HepG2 (cell line): Measurements from ENCODE around the gene GYPC. TPM values are rescaled to one million over a fixed set of nuclear protein-coding genes. Genes with fewer than 3 reads are reported as not detected.
"Not testable (repeated sequence)": the region's sequence is repeated elsewhere in the genome, so short reads cannot be mapped to it uniquely, and the experiment has no call there.

Source experiments
- ATAC-seq: fragments of 200-7000 bp; cut with Tn5 transposase; 3 replicates; pipeline ENCODE4 v1.9.1; 2020; ENCODE audit warnings: mild to moderate bottlenecking, moderate library complexity
- BruUV-seq: library from RNA; stranded (reverse); fragments of 400-500 nt; replicated peaks from 2 replicates; lab custom pipeline; 2021; lab: Mats Ljungman, UMichigan
- CTCF ChIA-PET: fragments of 300-600 bp; formaldehyde crosslinking; extraction: SDS; loops from one replicate; lab custom pipeline; 2021; ENCODE audit warnings: low total read pairs, inconsistent platforms, low intra/inter-chr PET ratio; lab: Yijun Ruan, JAX
- POLR2A ChIA-PET: fragments of 350-600 bp; sonication (Branson Sonifier 250); formaldehyde crosslinking; loops from one replicate; lab custom pipeline; 2020; ENCODE audit warnings: antibody characterized with exemption, inconsistent platforms; lab: Yijun Ruan, JAX
- DNase-seq: peaks from one replicate; pipeline ENCODE4 v3.0.0-alpha.2; 2015; ENCODE audit warnings: low spot score
- FAIRE-seq: peaks from 3 replicates; lab custom pipeline; 2011; peaks lifted over from hg19 to GRCh38; lab: Jason Lieb, UNC
- H2AFZ ChIP-seq: one replicate; pipeline ENCODE4 v1.6.1; 2011; ENCODE audit warnings: low read length, inconsistent platforms
- H3K27ac ChIP-seq: fragments of 300-600 bp; 3 replicates; pipeline ENCODE4 v1.8.0; 2011; ENCODE audit warnings: mixed run types, mild to moderate bottlenecking, mixed read lengths, low read length, inconsistent platforms; ENCODE audit not compliant: insufficient read depth; ENCODE audit errors: extremely low read length
- H3K27me3 ChIP-seq, 2 experiments: fragments of 200-600 bp in 1 of 2; 2 replicates in 1 of 2; 3 replicates in 1 of 2; pipeline versions ENCODE4 v1.6.0 to v1.8.0; 2011; ENCODE audit warnings: low read length in 2 of 2, mild to moderate bottlenecking in 2 of 2, moderate library complexity in 2 of 2, inconsistent platforms in 1 of 2; ENCODE audit not compliant: insufficient read depth in 2 of 2, control insufficient read depth in 1 of 2
- H3K36me3 ChIP-seq, 2 experiments: fragments of 200-600 bp in 1 of 2; replicated peaks in 1 of 2; 2 replicates in 1 of 2; 3 replicates in 1 of 2; pipeline versions ENCODE4 v1.5.1 to v1.8.0; 2011; ENCODE audit warnings: low read length in 2 of 2, inconsistent platforms in 1 of 2; ENCODE audit not compliant: insufficient read depth in 2 of 2, control insufficient read depth in 1 of 2
- H3K4me1 ChIP-seq: 2 replicates; pipeline ENCODE4 v1.5.1; 2012; ENCODE audit warnings: low read length, inconsistent platforms; ENCODE audit not compliant: insufficient read depth
- H3K4me2 ChIP-seq: 2 replicates; pipeline ENCODE4 v1.6.0; 2011; ENCODE audit warnings: low read depth, low read length, inconsistent platforms
- H3K4me3 ChIP-seq, 3 experiments: fragments of 200-600 bp in 1 of 3; sonication (generic), shearing (Covaris generic) in 1 of 3; replicated peaks in 1 of 3; 2 replicates each; pipeline ENCODE4 v1.5.1; 2011 to 2016; ENCODE audit warnings: low read length in 3 of 3, inconsistent platforms in 2 of 3, low read depth in 2 of 3, mild to moderate bottlenecking in 2 of 3, control low read depth in 1 of 3, mixed read lengths in 1 of 3; ENCODE audit not compliant: insufficient read depth in 1 of 3
- H3K79me2 ChIP-seq: one replicate; pipeline ENCODE4 v1.6.1; 2011; ENCODE audit warnings: low read length, inconsistent platforms; ENCODE audit not compliant: insufficient read depth
- H3K9ac ChIP-seq: 2 replicates; pipeline ENCODE4 v1.6.0; 2011; ENCODE audit warnings: mild to moderate bottlenecking, low read depth, low read length, inconsistent platforms; ENCODE audit not compliant: insufficient read depth
- H3K9me3 ChIP-seq: 2 replicates; pipeline ENCODE4 v1.5.1; 2012; ENCODE audit warnings: mild to moderate bottlenecking, low read length
- H4K20me1 ChIP-seq: 2 replicates; pipeline ENCODE4 v1.6.0; 2011; ENCODE audit warnings: inconsistent platforms, mild to moderate bottlenecking, low read length, moderate library complexity; ENCODE audit not compliant: insufficient read depth
- FOXM1 ChIP-seq: sonication (generic); formaldehyde crosslinking; IDR thresholded peaks from 2 replicates; pipeline ENCODE4 v1.5.0; 2020; ENCODE audit warnings: missing genetic modification reagents
- GATAD2A ChIP-seq: IDR thresholded peaks from 2 replicates; pipeline ENCODE4 v1.6.1; 2016
- KDM1A ChIP-seq: IDR thresholded peaks from 2 replicates; pipeline ENCODE4 v1.6.1; 2016; ENCODE audit warnings: missing compliant biosample characterization
- MAFK ChIP-seq, 2 experiments: IDR thresholded peaks in 1 of 2; conservative IDR thresholded peaks in 1 of 2; 2 replicates each; pipeline ENCODE4 v1.6.1; 2011; ENCODE audit warnings: improper control_type of control experiment in 2 of 2, low read length in 2 of 2
- MYNN ChIP-seq: sonication (generic); formaldehyde crosslinking; IDR thresholded peaks from 2 replicates; pipeline ENCODE4 v1.4.0; 2020; ENCODE audit warnings: mild to moderate bottlenecking, low read depth, missing genetic modification reagents
- NFATC3 ChIP-seq: sonication (generic); formaldehyde crosslinking; IDR thresholded peaks from 2 replicates; pipeline ENCODE4 v1.5.1; 2020; ENCODE audit warnings: mild to moderate bottlenecking, missing genetic modification reagents
- RBAK ChIP-seq: sonication (generic); formaldehyde crosslinking; IDR thresholded peaks from 2 replicates; pipeline ENCODE4 v1.5.1; 2020; ENCODE audit warnings: mild to moderate bottlenecking, missing genetic modification reagents
- ZC3H4 ChIP-seq: sonication (generic); formaldehyde crosslinking; IDR thresholded peaks from 2 replicates; pipeline ENCODE4 v1.4.0; 2020; ENCODE audit warnings: missing genetic modification reagents, borderline replicate concordance
- ZEB1 ChIP-seq: IDR thresholded peaks from 2 replicates; pipeline ENCODE4 v1.6.1; 2012; ENCODE audit warnings: mild to moderate bottlenecking, low read depth, inconsistent platforms; ENCODE audit not compliant: insufficient replicate concordance
- ZKSCAN5 ChIP-seq: sonication (generic); formaldehyde crosslinking; IDR thresholded peaks from 2 replicates; pipeline ENCODE4 v1.5.1; 2020; ENCODE audit warnings: mild to moderate bottlenecking, missing genetic modification reagents
- ZNF33A ChIP-seq: sonication (generic); formaldehyde crosslinking; IDR thresholded peaks from 2 replicates; pipeline ENCODE4 v1.5.1; 2020; ENCODE audit warnings: missing genetic modification reagents, mild to moderate bottlenecking, moderate library complexity, borderline replicate concordance
- ZNF362 ChIP-seq: sonication (generic); formaldehyde crosslinking; IDR thresholded peaks from 2 replicates; pipeline ENCODE4 v1.4.0; 2020; ENCODE audit warnings: missing genetic modification reagents, mild to moderate bottlenecking, borderline replicate concordance
- ZNF562 ChIP-seq: sonication (generic); formaldehyde crosslinking; IDR thresholded peaks from 2 replicates; pipeline ENCODE4 v1.8.0; 2022; ENCODE audit warnings: missing genetic modification reagents, borderline replicate concordance
- ZNF569 ChIP-seq: sonication (generic); formaldehyde crosslinking; IDR thresholded peaks from 2 replicates; pipeline ENCODE4 v1.5.0; 2020; ENCODE audit warnings: mild to moderate bottlenecking, missing genetic modification reagents, moderate library complexity, borderline replicate concordance
- ZNF629 ChIP-seq: sonication (generic); formaldehyde crosslinking; conservative IDR thresholded peaks from 2 replicates; pipeline ENCODE4 v1.5.0; 2020; ENCODE audit warnings: missing genetic modification reagents
- ZNF761 ChIP-seq: sonication (generic); formaldehyde crosslinking; conservative IDR thresholded peaks from 2 replicates; pipeline ENCODE4 v1.4.0; 2020; ENCODE audit warnings: mild to moderate bottlenecking, missing genetic modification reagents
- WGBS: methylation state at CpG from one replicate; pipeline ENCODE4 v1.1.6; 2017; ENCODE audit warnings: low lambda C conversion rate; 5-methylcytosine and 5-hydroxymethylcytosine counted together
- in situ Hi-C: cut with HindIII; loops from 2 replicates; pipeline ENCODE4 v1.10.0; 2017; ENCODE audit warnings: low pct_unique_long_range_greater_than_20kb; ENCODE audit not compliant: extremely low pct_ligation_motif_present
- intact Hi-C: fragments of 100-400 bp; cut with micrococcal nuclease; formaldehyde crosslinking; loops from one replicate; pipeline ENCODE4 v1.10.0; 2022; ENCODE audit not compliant: unreplicated experiment
- polyA plus RNA-seq, 8 experiments: library from polyadenylated mRNA; depleted of rRNA in 3 of 8; stranded (reverse) in 7 of 8; unstranded in 1 of 8; fragments of >200 nt; fragmentation: Illumina TruSeq in 4 of 8; extraction: Trizol in 4 of 8; gene quantifications; 2 replicates each; pipeline versions ENCODE4 v1.2.1 to v1.2.3, GENCODE V29; 2011 to 2016; ENCODE audit warnings: low read depth in 4 of 8, missing spikeins in 1 of 8, mixed read lengths in 1 of 8; ENCODE audit not compliant: insufficient read depth in 1 of 8
- total RNA-seq, 5 experiments: library from RNA; depleted of rRNA; stranded (reverse); fragments of >200 nt; fragmentation: Illumina TruSeq; extraction: Trizol; gene quantifications; 2 replicates each; pipeline ENCODE4 v1.2.3, GENCODE V29; 2016; ENCODE audit warnings: low read depth in 1 of 5
- TF ChIP-seq, protein P1 (sequence below): sonication (generic); formaldehyde crosslinking; IDR thresholded peaks from 2 replicates; pipeline ENCODE4 v1.4.0; 2020; ENCODE audit warnings: missing genetic modification reagents

The GYPC gene
- total and polyA plus RNA-seq, 2 of the 13 experiments (the other 11 are each of a cell fraction or from before 2014, with no cell fraction given) = not detected

- H3K27ac ChIP-seq, ATAC-seq, POLR2A ChIA-PET, BruUV-seq, CTCF ChIA-PET, H3K79me2 ChIP-seq, H3K9ac ChIP-seq, FAIRE-seq, H3K9me3 ChIP-seq, H4K20me1 ChIP-seq, DNase-seq, H3K4me2 ChIP-seq, intact Hi-C loops, H3K36me3 ChIP-seq, H3K4me3 ChIP-seq, H2AFZ ChIP-seq, H3K4me1 ChIP-seq: not testable (repeated sequence)
- 19% methylated on average over 9 of the region's 9 CpGs for WGBS
- peaks cover 2 to 18% of the 10 kb centered on the region in 2 experiments; a peak in 2 of 5 replicates for H3K27me3 ChIP-seq
- in situ Hi-C loops = loop anchor here (25.0 kb wide), 1 partner anchor 404 kb away; no protein-coding TSS in a partner anchor
Measured at GRCh38 chr2:126641294-126641693, 14.7 kb upstream of the GYPC start.

DNA sequence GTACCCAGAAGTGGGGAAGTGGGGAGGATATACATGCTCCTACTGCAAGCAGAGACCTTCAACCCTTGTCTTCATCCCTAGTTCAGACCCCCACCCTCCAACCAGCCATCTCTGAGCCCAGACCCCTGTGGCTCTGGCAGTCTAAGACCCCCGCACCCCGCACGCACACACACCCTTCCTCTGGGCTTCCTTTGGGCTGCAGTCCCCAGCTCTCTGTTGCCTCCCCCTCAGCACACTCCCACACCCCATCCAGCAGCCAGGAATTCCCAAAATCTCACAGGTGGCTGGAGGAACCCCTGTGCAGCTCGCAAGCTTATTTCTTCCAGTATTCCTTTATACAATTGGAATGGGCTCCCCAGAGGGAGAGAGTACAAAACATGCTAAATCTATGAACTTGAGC is 13.9 kb upstream of the GYPC start:
- no peaks in the 10 kb centered on the region for H3K36me3 ChIP-seq
- no peak for TF ChIP-seq ZKSCAN5 (CRISPR knock-in tag)
- TF ChIP-seq MYNN (CRISPR knock-in tag) = no peak
- TF ChIP-seq ZEB1 = no peak
- TF ChIP-seq FOXM1 = no peak
- TF ChIP-seq RBAK = no peak
- no peak for TF ChIP-seq ZNF629 (CRISPR knock-in tag)
- TF ChIP-seq ZNF362 (CRISPR knock-in tag) = no peak
- TF ChIP-seq ZNF33A (CRISPR knock-in tag) = no peak
- no peak for TF ChIP-seq KDM1A (CRISPR knock-in tag)
- TF ChIP-seq ZNF569 (CRISPR knock-in tag) = no peak
- TF ChIP-seq, protein P1, sequence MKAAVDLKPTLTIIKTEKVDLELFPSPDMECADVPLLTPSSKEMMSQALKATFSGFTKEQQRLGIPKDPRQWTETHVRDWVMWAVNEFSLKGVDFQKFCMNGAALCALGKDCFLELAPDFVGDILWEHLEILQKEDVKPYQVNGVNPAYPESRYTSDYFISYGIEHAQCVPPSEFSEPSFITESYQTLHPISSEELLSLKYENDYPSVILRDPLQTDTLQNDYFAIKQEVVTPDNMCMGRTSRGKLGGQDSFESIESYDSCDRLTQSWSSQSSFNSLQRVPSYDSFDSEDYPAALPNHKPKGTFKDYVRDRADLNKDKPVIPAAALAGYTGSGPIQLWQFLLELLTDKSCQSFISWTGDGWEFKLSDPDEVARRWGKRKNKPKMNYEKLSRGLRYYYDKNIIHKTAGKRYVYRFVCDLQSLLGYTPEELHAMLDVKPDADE (CRISPR knock-in tag) = no peak
- no peak for TF ChIP-seq MAFK (conservative IDR thresholded peaks at IDR 0.05 in 1 of 2, IDR thresholded peaks at IDR 0.05 in 1 of 2; ENCODE audit: low read length in 2 of 2)
- TF ChIP-seq NFATC3 (CRISPR knock-in tag) = no peak
- no peak for TF ChIP-seq GATAD2A
- no peak for TF ChIP-seq ZNF761 (CRISPR knock-in tag)
- no peak for TF ChIP-seq ZNF562 (CRISPR knock-in tag)
- TF ChIP-seq ZC3H4 (CRISPR knock-in tag) = no peak

More for the DNA sequence above, 13.9 kb upstream of the GYPC start:
- no peaks in the 10 kb centered on the region for H3K4me1 ChIP-seq
- no peak overlapping the region for H3K4me3 ChIP-seq
- H3K27ac ChIP-seq = no peak overlapping the region
- H3K27me3 ChIP-seq = peaks cover 2 to 18% of the 10 kb centered on the region in 2 experiments; a peak in 2 of 5 replicates
- CTCF ChIA-PET = no interaction called here
- POLR2A ChIA-PET = no interaction called here
- no peaks in the 10 kb centered on the region for H3K9me3 ChIP-seq
- FAIRE-seq (no peak), DNase-seq (no peak), ATAC-seq (no peak)
- intact Hi-C loops (no loop called here), in situ Hi-C loops (loop anchor here (25.0 kb wide), 1 partner anchor 405 kb away; no protein-coding TSS in a partner anchor)
- H2AFZ ChIP-seq = no peak overlapping the region
- WGBS = 35% methylated on average over 4 of the region's 4 CpGs
- no peak overlapping the region for H3K9ac ChIP-seq
- no peaks in the 10 kb centered on the region for H3K79me2 ChIP-seq
- no peak overlapping the region for H3K4me2 ChIP-seq
- no TSS peak for BruUV-seq
- H4K20me1 ChIP-seq = no peaks in the 10 kb centered on the region
